Right lobe of liver (tissue), 6 donors: ENCODE measurements around the gene NFXL1. TPM values are rescaled to one million over a fixed set of nuclear protein-coding genes. Genes with fewer than 3 reads are reported as not detected.

ENCODE experiments used
- ATAC-seq, 4 donors: fragments of 200-7000 bp; cut with Tn5 transposase; one replicate each; pipeline ENCODE4 v1.9.1; 2020; ENCODE audit warnings: mild to moderate bottlenecking in 4 of 4, moderate library complexity in 4 of 4
- DNase-seq, 3 donors: peaks; one replicate each; pipeline ENCODE4 v3.0.0-alpha.2; 2020
- H3K27ac ChIP-seq, 3 donors: fragments of 200-600 bp; one replicate each; pipeline ENCODE4 v1.8.0; 2022
- H3K27me3 ChIP-seq, 2 donors: fragments of 200-600 bp; one replicate each; pipeline ENCODE4 v1.8.0; 2022
- H3K36me3 ChIP-seq, 4 donors: fragments of 200-600 bp; sonication (generic) in 1 of 4; one replicate each; pipeline versions ENCODE4 v1.5.1 to v1.8.0; 2017 to 2022; ENCODE audit warnings: control low read depth in 1 of 4
- H3K4me1 ChIP-seq, 4 donors: fragments of 200-600 bp; sonication (generic) in 1 of 4; one replicate each; pipeline versions ENCODE4 v1.5.1 to v1.8.0; 2017 to 2022; ENCODE audit warnings: control low read depth in 1 of 4
- H3K4me3 ChIP-seq, 3 donors: fragments of 200-600 bp; one replicate each; pipeline ENCODE4 v1.8.0; 2022
- H3K9me3 ChIP-seq, 4 donors: fragments of 200-600 bp; sonication (generic) in 1 of 4; one replicate each; pipeline versions ENCODE4 v1.5.1 to v1.8.0; 2017 to 2022; ENCODE audit warnings: control low read depth in 1 of 4
- POLR2A ChIP-seq: fragments of 450-650 bp; IDR thresholded peaks from one replicate; pipeline ENCODE4 v1.6.1; 2017; ENCODE audit warnings: antibody characterized with exemption, mild to moderate bottlenecking
- whole genome bisulfite sequencing: methylation state at CpG from one replicate; pipeline ENCODE4 v1.1.6; 2018; ENCODE audit warnings: low coverage, low lambda C conversion rate; ENCODE audit not compliant: insufficient coverage; ENCODE audit errors: missing lambda C conversion rate; 5-methylcytosine and 5-hydroxymethylcytosine counted together
- intact Hi-C, 2 donors: fragments of 100-400 bp; cut with DNase I; formaldehyde crosslinking; loops; one replicate each; pipeline versions ENCODE4 v1.11.2 to v1.14.1; 2022
- total RNA-seq, 6 experiments: library from RNA; depleted of rRNA in 2 of 6; stranded (reverse); fragments of >200 nt in 2 of 6; fragmentation: NEBNext Ultra II Directional in 3 of 6; extraction: Animal tissue kit (Norgen Biotek cat#: 25700) in 3 of 6; gene quantifications; one replicate each; pipeline versions ENCODE4 v1.1.0 to v1.2.4, GENCODE V29; 2016 to 2023
- TF ChIP-seq, protein P1 (sequence below), 4 donors: fragments of 200-600 bp in 3 of 4; fragments of 450-650 bp in 1 of 4; IDR thresholded peaks; one replicate each; pipeline versions ENCODE4 v1.5.1 to v1.8.0; 2016 to 2022; ENCODE audit warnings: antibody characterized with exemption in 4 of 4, mild to moderate bottlenecking in 2 of 4
- donor health status: DM: no; HTN: yes; CAD: no.
- donor health status: DM: no; HTN: no; CAD: no.
- donor health status: DM: no; HTN: no; CAD: no.
- donor health status: DM: no; HTN: yes; CAD: no.
- donor health status: DM: no; HTN: yes; CAD: no.

The NFXL1 gene
- total RNA-seq, 6 experiments from 2014 or later, result 4.9 to 11.0 (median 7.9) TPM

DNA sequence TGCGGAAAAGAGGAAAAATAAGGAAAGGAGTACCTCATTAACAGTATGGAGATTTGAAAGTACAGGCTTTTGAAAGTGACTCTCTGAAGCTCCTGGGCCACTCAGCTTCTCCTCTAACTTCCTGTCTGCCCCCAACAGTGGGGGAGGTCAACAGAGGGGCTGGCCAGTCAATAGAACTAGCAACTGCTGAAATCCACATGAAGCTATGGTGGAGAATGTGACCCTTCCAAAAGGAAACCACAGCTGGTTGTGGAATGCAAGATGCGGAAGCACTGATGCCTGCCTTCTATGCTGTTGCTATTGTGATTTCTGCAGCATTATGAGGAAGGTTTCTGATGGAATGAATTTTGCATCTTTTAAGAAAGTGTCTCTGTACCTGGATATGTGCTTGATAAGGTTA is 78.9 kb downstream of the NFXL1 start:
- Histone ChIP-seq H3K27me3 (no peaks in the 10 kb centered on the region), H3K9me3 (peaks cover 0 to 5% (median 0%) of the 10 kb centered on the region in 4 donors), H3K4me1 (peaks cover 0 to 16% (median 0%) of the 10 kb centered on the region in 4 donors), H3K4me3 (no peak overlapping the region), H3K36me3 (no peaks in the 10 kb centered on the region), H3K27ac (no peak overlapping the region)
- WGBS, result 81% methylated on average over 2 of the region's 2 CpGs
- ATAC-seq, result no peak
- TF ChIP-seq, protein P1, sequence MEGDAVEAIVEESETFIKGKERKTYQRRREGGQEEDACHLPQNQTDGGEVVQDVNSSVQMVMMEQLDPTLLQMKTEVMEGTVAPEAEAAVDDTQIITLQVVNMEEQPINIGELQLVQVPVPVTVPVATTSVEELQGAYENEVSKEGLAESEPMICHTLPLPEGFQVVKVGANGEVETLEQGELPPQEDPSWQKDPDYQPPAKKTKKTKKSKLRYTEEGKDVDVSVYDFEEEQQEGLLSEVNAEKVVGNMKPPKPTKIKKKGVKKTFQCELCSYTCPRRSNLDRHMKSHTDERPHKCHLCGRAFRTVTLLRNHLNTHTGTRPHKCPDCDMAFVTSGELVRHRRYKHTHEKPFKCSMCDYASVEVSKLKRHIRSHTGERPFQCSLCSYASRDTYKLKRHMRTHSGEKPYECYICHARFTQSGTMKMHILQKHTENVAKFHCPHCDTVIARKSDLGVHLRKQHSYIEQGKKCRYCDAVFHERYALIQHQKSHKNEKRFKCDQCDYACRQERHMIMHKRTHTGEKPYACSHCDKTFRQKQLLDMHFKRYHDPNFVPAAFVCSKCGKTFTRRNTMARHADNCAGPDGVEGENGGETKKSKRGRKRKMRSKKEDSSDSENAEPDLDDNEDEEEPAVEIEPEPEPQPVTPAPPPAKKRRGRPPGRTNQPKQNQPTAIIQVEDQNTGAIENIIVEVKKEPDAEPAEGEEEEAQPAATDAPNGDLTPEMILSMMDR (IDR thresholded peaks at IDR 0.05), result no peak
- TF ChIP-seq POLR2A, result no peak
- intact Hi-C loops, result loop anchor here (10.0 kb wide), 2 partner anchors 131 to 151 kb away; no protein-coding TSS in a partner anchor
- no peak for DNase-seq

DNA sequence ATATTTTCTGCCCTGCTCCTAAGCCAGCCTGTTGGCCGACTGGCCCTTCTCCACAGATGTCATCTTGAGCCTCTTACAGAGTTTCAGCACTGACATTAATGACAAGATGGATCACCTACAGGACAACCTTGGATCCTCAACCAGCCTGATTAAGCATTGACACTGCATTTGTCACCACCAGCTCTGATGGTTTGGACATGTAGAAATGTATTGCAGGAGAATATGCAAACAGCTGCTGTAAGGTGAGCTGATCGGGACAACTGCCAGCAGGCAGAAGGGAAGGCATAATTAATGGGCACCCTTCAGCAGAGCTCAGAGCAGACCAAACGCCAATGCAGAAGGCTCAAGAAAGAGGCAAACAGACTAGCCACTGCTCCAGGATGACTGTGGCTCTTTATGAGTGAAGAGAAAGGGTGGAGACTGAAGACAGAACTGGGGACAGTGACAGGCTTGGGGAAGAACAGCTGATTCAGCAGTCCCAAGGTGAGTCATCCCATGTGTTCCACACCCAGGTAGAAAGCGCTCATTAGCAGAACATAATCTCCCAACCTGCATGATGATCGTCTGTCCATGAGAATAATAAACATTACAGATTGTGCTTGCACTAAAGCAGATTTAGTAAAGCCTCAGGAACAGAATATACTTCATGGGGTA is 83.2 kb downstream of the NFXL1 start:
- Histone ChIP-seq H3K27ac (no peak overlapping the region), H3K9me3 (peaks cover 0 to 5% (median 0%) of the 10 kb centered on the region in 4 donors), H3K27me3 (no peaks in the 10 kb centered on the region), H3K36me3 (no peaks in the 10 kb centered on the region), H3K4me1 (peaks cover 0 to 3% (median 0%) of the 10 kb centered on the region in 4 donors), H3K4me3 (no peak overlapping the region)
- intact Hi-C loops, result loop anchor here (10.0 kb wide), 2 partner anchors 126 to 146 kb away; no protein-coding TSS in a partner anchor
- no peak for DNase-seq
- TF ChIP-seq, protein P1 (IDR thresholded peaks at IDR 0.05), result no peak
- TF ChIP-seq POLR2A, result no peak
- ATAC-seq, result no peak
- WGBS, result 71% methylated on average over 4 of the region's 5 CpGs

DNA sequence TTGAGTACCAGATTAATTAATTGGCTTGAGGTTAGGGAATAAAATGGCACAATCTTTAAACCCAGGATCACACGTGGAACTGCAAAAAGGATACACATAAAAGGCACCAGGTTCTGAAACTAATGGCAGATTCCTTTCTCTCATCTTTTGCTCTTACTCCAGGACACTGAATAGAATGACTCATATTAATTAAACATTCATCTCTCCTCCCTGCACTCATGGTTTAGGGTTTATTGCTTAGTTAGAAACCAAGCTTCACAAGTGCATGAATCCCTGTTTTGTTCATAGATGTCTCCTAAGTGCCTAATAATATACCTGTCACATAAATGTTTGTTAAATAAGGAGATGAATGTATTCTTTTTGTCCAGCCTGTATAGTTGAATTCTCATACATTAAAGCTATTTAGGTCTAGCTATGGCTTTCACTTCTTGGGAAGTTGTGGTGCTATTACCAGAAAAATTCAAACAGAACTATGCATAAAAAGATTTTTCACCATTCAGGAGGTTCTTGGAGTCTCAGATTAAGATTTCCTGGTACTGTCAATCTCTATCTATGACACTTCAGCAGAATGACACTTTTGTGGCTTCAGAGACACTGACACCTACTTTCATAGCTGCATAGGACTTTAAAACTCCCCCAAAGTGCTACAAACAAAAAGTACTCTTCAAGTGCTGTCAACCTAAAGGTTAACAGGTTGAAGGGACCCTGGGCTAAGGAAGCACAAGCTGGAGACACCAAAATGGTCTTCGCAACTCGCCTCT is 83.9 kb downstream of the NFXL1 start:
- Histone ChIP-seq H3K4me1 (no peaks in the 10 kb centered on the region), H3K36me3 (no peaks in the 10 kb centered on the region), H3K27me3 (no peaks in the 10 kb centered on the region), H3K27ac (no peak overlapping the region), H3K4me3 (no peak overlapping the region), H3K9me3 (peaks cover 0 to 5% (median 0%) of the 10 kb centered on the region in 4 donors)
- WGBS, result 84% methylated on average over 3 of the region's 3 CpGs
- intact Hi-C loops, result loop anchor here (10.0 kb wide), 2 partner anchors 126 to 146 kb away; no protein-coding TSS in a partner anchor
- no peak for DNase-seq
- TF ChIP-seq POLR2A, result no peak
- TF ChIP-seq, protein P1 (IDR thresholded peaks at IDR 0.05), result no peak
- peak in 1 of 4 donors; percentile 33 for ATAC-seq

DNA sequence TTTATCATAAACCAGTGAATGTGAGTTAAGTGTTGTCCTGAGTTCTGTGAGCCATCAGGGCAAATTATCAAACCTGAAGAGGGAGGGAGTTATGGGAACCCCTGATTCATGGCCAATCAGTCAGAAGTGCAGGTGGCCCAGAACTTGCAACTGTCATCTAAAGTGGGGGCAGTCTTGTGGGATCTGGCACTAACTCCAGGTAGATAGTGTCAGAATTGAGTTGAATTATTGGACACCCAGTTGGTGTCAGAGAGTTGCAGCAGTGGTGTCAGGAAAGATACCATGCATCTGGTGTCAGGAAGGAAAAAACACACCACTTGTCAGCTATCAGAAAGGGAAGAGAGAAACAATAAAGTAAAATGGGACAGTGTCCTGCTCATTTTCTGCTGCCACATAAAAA is 84.9 kb downstream of the NFXL1 start:
- H3K9me3 ChIP-seq, result peaks cover 0 to 5% (median 0%) of the 10 kb centered on the region in 4 donors
- no peaks in the 10 kb centered on the region for H3K4me1 ChIP-seq
- intact Hi-C loops, result no loop called here
- no peaks in the 10 kb centered on the region for H3K36me3 ChIP-seq
- H3K27ac ChIP-seq, result no peak overlapping the region
- DNase-seq, result no peak
- ATAC-seq, result no peak
- no peak overlapping the region for H3K4me3 ChIP-seq
- no peaks in the 10 kb centered on the region for H3K27me3 ChIP-seq
- no peak for TF ChIP-seq POLR2A
- TF ChIP-seq, protein P1 (IDR thresholded peaks at IDR 0.05), result no peak
